K562 (cell line): ENCODE data around the gene LRCH1. TPM values are rescaled to one million over a fixed set of nuclear protein-coding genes. Genes with fewer than 3 reads are reported as not detected.

Experiments used
- ATAC-seq: fragments of 200-7000 bp; cut with Tn5 transposase; 3 replicates; pipeline ENCODE4 v1.9.1; 2020; ENCODE audit warnings: moderate library complexity
- BruUV-seq: library from RNA; stranded (reverse); fragments of 400-500 nt; replicated peaks from 2 replicates; lab custom pipeline; 2021; lab: Mats Ljungman, UMichigan
- CTCF ChIA-PET: fragments of 300-600 bp; formaldehyde crosslinking; extraction: SDS; loops from one replicate; lab custom pipeline; 2021; ENCODE audit warnings: low intra/inter-chr PET ratio; lab: Yijun Ruan, JAX
- POLR2A ChIA-PET: fragments of 300-600, 350-650 bp; sonication (Branson Sonifier 250); formaldehyde crosslinking; extraction: SDS; loops from one replicate; lab custom pipeline; 2021; ENCODE audit warnings: antibody characterized with exemption, inconsistent platforms; lab: Yijun Ruan, JAX
- DNase-seq, 4 experiments: peaks; one replicate each; pipeline versions ENCODE4 v3.0.0 to v3.0.0-alpha.2; 2011 to 2018; ENCODE audit warnings: low spot score in 3 of 4, mixed read lengths in 3 of 4; ENCODE audit errors: extremely low read depth in 1 of 4
- FAIRE-seq: peaks from 2 replicates; lab custom pipeline; 2011; peaks lifted over from hg19 to GRCh38; lab: Jason Lieb, UNC
- H2AFZ ChIP-seq: 2 replicates; pipeline ENCODE4 v1.6.0; 2011; ENCODE audit warnings: low read depth, low read length, control low read depth, inconsistent platforms
- H3K27ac ChIP-seq: fragments of 200-600 bp; 3 replicates; pipeline ENCODE4 v1.8.0; 2011; ENCODE audit warnings: low read depth, mild to moderate bottlenecking, control low read depth, inconsistent platforms, low read length, moderate library complexity, mixed read lengths; ENCODE audit errors: extremely low read depth
- H3K27me3 ChIP-seq, 2 experiments: fragments of 300-600 bp in 1 of 2; 2 replicates in 1 of 2; 3 replicates in 1 of 2; pipeline versions ENCODE4 v1.6.0 to v1.8.0; 2011; ENCODE audit warnings: inconsistent platforms in 2 of 2, low read length in 2 of 2, mild to moderate bottlenecking in 1 of 2, mixed read lengths in 1 of 2, moderate library complexity in 1 of 2; ENCODE audit not compliant: control insufficient read depth in 2 of 2, insufficient read depth in 2 of 2
- H3K36me3 ChIP-seq: fragments of 300-600 bp; 3 replicates; pipeline ENCODE4 v1.8.0; 2011; ENCODE audit warnings: mild to moderate bottlenecking, low read length, inconsistent platforms; ENCODE audit not compliant: control insufficient read depth, insufficient read depth
- H3K4me1 ChIP-seq, 2 experiments: fragments of 200-600 bp in 1 of 2; replicated peaks in 1 of 2; 2 replicates in 1 of 2; 3 replicates in 1 of 2; pipeline versions ENCODE4 v1.5.1 to v1.8.0; 2011; ENCODE audit warnings: inconsistent platforms in 2 of 2, low read length in 2 of 2, mild to moderate bottlenecking in 1 of 2, mixed read lengths in 1 of 2, moderate library complexity in 1 of 2; ENCODE audit not compliant: control insufficient read depth in 2 of 2, insufficient read depth in 2 of 2
- H3K4me2 ChIP-seq: 2 replicates; pipeline ENCODE4 v1.6.1; 2011; ENCODE audit warnings: low read length, control low read depth, inconsistent platforms, mixed read lengths; ENCODE audit not compliant: insufficient read depth
- H3K4me3 ChIP-seq: fragments of 200-600 bp; sonication (generic), shearing (Covaris generic); 2 replicates; pipeline ENCODE4 v1.5.1; 2016; ENCODE audit warnings: control low read depth, inconsistent platforms
- H3K79me2 ChIP-seq: fragments of 200-600 bp; 3 replicates; pipeline ENCODE4 v1.8.0; 2011; ENCODE audit warnings: low read length, inconsistent platforms; ENCODE audit not compliant: control insufficient read depth, insufficient read depth
- H3K9ac ChIP-seq, 2 experiments: 2 replicates each; pipeline versions ENCODE4 v1.6.0 to v1.6.1; 2011; ENCODE audit warnings: low read depth in 2 of 2, low read length in 2 of 2, control low read depth in 1 of 2, inconsistent platforms in 1 of 2, mild to moderate bottlenecking in 1 of 2, mixed read lengths in 1 of 2; ENCODE audit not compliant: insufficient read depth in 1 of 2
- H3K9me1 ChIP-seq: one replicate; pipeline ENCODE4 v1.6.0; 2011; ENCODE audit warnings: inconsistent platforms, mild to moderate bottlenecking, low read length, moderate library complexity; ENCODE audit not compliant: control insufficient read depth, insufficient read depth
- H3K9me3 ChIP-seq: replicated peaks from 2 replicates; pipeline ENCODE4 v1.5.1; 2011; ENCODE audit warnings: low read depth, low read length, inconsistent platforms; ENCODE audit not compliant: control insufficient read depth, insufficient read depth
- H4K20me1 ChIP-seq: replicated peaks from 2 replicates; pipeline ENCODE4 v1.6.1; 2011; ENCODE audit warnings: low read length, inconsistent platforms, mixed read lengths; ENCODE audit not compliant: control insufficient read depth, insufficient read depth
- BDP1 ChIP-seq: IDR thresholded peaks from 3 replicates; pipeline ENCODE4 v1.6.1; 2011; ENCODE audit not compliant: insufficient read length, insufficient read depth
- CTCF ChIP-seq, 3 experiments: IDR thresholded peaks in 2 of 3; conservative IDR thresholded peaks in 1 of 3; 2 replicates each; pipeline ENCODE4 v1.5.1; 2011 to 2012; ENCODE audit warnings: low read length in 3 of 3, mild to moderate bottlenecking in 3 of 3, control low read depth in 2 of 3, improper control_type of control experiment in 1 of 3, inconsistent platforms in 1 of 3, low read depth in 1 of 3, mixed read lengths in 1 of 3, moderate library complexity in 1 of 3; ENCODE audit not compliant: insufficient read depth in 2 of 3
- KLF13 ChIP-seq: fragments of 450-650 bp; IDR thresholded peaks from 2 replicates; pipeline ENCODE4 v1.6.1; 2016; ENCODE audit warnings: missing genetic modification characterization, low read depth, mild to moderate bottlenecking, missing compliant biosample characterization, moderate library complexity, borderline replicate concordance
- RAD21 ChIP-seq, 2 experiments: fragments of 250-450 bp in 1 of 2; fragments of 450-650 bp in 1 of 2; sonication (Bioruptor Pico) in 1 of 2; formaldehyde crosslinking in 1 of 2; IDR thresholded peaks in 1 of 2; conservative IDR thresholded peaks in 1 of 2; 2 replicates each; pipeline versions ENCODE4 v1.4.0 to v1.8.0; 2020 to 2022; ENCODE audit warnings: mild to moderate bottlenecking in 2 of 2, moderate library complexity in 1 of 2
- WGBS: fragments of 100-300 bp; shearing (Covaris generic); methylation state at CpG from one replicate; pipeline ENCODE4 v1.1.6; 2016; ENCODE audit warnings: low coverage, mixed read lengths; ENCODE audit not compliant: insufficient coverage; ENCODE audit errors: missing lambda C conversion rate; 5-methylcytosine and 5-hydroxymethylcytosine counted together
- in situ Hi-C: fragments of 300-500 bp; cut with MboI; formaldehyde crosslinking; loops from 4 replicates; pipeline ENCODE4 v1.15.0; 2018; ENCODE audit warnings: inconsistent platforms, mixed read lengths
- intact Hi-C: fragments of 100-400 bp; cut with micrococcal nuclease; formaldehyde crosslinking; loops from 2 replicates; pipeline ENCODE4 v1.14.2; 2022
- polyA plus RNA-seq, 8 experiments: library from polyadenylated mRNA; depleted of rRNA in 4 of 8; stranded (reverse) in 5 of 8; unstranded in 3 of 8; fragments of >200 nt; fragmentation: Nextera tagmentation in 2 of 8; fragmentation: Illumina TruSeq in 1 of 8; extraction: Ambion mirVana in 2 of 8; extraction: Trizol in 1 of 8; gene quantifications; 2 replicates each; pipeline versions ENCODE4 v1.2.1 to v1.2.3, GENCODE V29; 2011 to 2014; ENCODE audit warnings: inconsistent platforms in 1 of 8, missing spikeins in 1 of 8
- total RNA-seq, 7 experiments: library from RNA; depleted of rRNA in 6 of 7; stranded (reverse); fragments of >200 nt in 6 of 7; fragmentation: Illumina TruSeq in 2 of 7; extraction: Trizol in 2 of 7; gene quantifications; 2 replicates each; pipeline versions ENCODE4 v1.2.1 to v1.2.3, GENCODE V29; 2011 to 2021; ENCODE audit warnings: low replicate concordance in 1 of 7

LRCH1 gene
- total and polyA plus RNA-seq, 9 of the 15 experiments (the other 6 are each of a cell fraction or from before 2014, with no cell fraction given) = 1.1 to 6.8 (median 3.7) TPM

GRCh38 chr13:46602531-46602930 lies 49.6 kb downstream of the LRCH1 start:
- DNase-seq (no peak), FAIRE-seq (no peak), ATAC-seq (no peak)
- peaks cover 5 to 18% of the 10 kb centered on the region in 2 experiments; a peak in 3 of 5 replicates for H3K4me1 ChIP-seq
- no peaks in the 10 kb centered on the region for H3K9me1 ChIP-seq
- no peak overlapping the region for H3K27ac ChIP-seq
- peaks cover 5% of the 10 kb centered on the region for H4K20me1 ChIP-seq
- in situ Hi-C loops (no loop called here), intact Hi-C loops (loop anchor here (10.0 kb wide), 1 partner anchor 122 kb away; no protein-coding TSS in a partner anchor)
- no TSS peak for BruUV-seq
- H3K27me3 ChIP-seq = no peaks in the 10 kb centered on the region
- peaks cover 13% of the 10 kb centered on the region for H3K79me2 ChIP-seq
- 86% methylated on average over 3 of the region's 4 CpGs for WGBS
- H3K36me3 ChIP-seq = no peaks in the 10 kb centered on the region
- ChIA-PET CTCF (interaction anchor here (1.3 kb wide), 1 partner anchor 119 kb away, joined by 3 read pairs; no protein-coding TSS in a partner anchor), POLR2A (interaction anchor here (1.1 kb wide), 1 partner anchor 9 kb away, joined by 3 read pairs; no protein-coding TSS in a partner anchor)
- H3K9me3 ChIP-seq = no peaks in the 10 kb centered on the region
- no peak overlapping the region for H3K4me2 ChIP-seq
- H3K4me3 ChIP-seq = no peak overlapping the region
- TF ChIP-seq KLF13 (tag) = no peak
- H3K9ac ChIP-seq = no peak overlapping the region
- H2AFZ ChIP-seq = no peak overlapping the region

- ATAC-seq (peak; percentile 81), DNase-seq (peak in 2 of 4 experiments; percentile 12 to 18), FAIRE-seq (no peak)
- WGBS = 25% methylated on average over 4 of the region's 4 CpGs
- CTCF ChIA-PET = interaction anchor here (1.3 kb wide), 1 partner anchor 118 kb away, joined by 3 read pairs; no protein-coding TSS in a partner anchor
- intact Hi-C loops = loop anchor here (10.0 kb wide), 1 partner anchor 122 kb away; no protein-coding TSS in a partner anchor
- Histone ChIP-seq H4K20me1 (peaks cover 9% of the 10 kb centered on the region), H3K9me1 (no peaks in the 10 kb centered on the region), H3K27me3 (no peaks in the 10 kb centered on the region), H3K79me2 (peaks cover 13% of the 10 kb centered on the region), H3K36me3 (no peaks in the 10 kb centered on the region), H2AFZ (no peak overlapping the region), H3K4me3 (no peak overlapping the region), H3K4me1 (peaks cover 5 to 18% of the 10 kb centered on the region in 2 experiments; a peak in 3 of 5 replicates), H3K27ac (no peak overlapping the region), H3K9me3 (no peaks in the 10 kb centered on the region), H3K4me2 (no peak overlapping the region), H3K9ac (no peak overlapping the region)
- in situ Hi-C loops = no loop called here
- POLR2A ChIA-PET = interaction anchor here (0.7 kb wide), 1 partner anchor 790 kb away, joined by 3 read pairs; no protein-coding TSS in a partner anchor
- BruUV-seq = no TSS peak
- TF ChIP-seq RAD21 (CRISPR knock-in tag; conservative IDR thresholded peaks at IDR 0.05 in 1 of 2, IDR thresholded peaks at IDR 0.05 in 1 of 2) (peak in 1 of 2 experiments; percentile 33; a peak in 2 of 4 replicates), CTCF (IDR thresholded peaks at IDR 0.05 in 2 of 3, conservative IDR thresholded peaks at IDR 0.05 in 1 of 3; ENCODE audit: insufficient read depth in 2 of 3, low read depth in 1 of 3, low read length in 3 of 3) (peak in 2 of 3 experiments; percentile 45 to 49; a peak in 3 of 6 replicates), BDP1 (no peak)
Measured at GRCh38 chr13:46603165-46603603, 50.2 kb downstream of the LRCH1 start.
